NCI-H1048 (cell line): Measurements from ENCODE around the gene SPDYE1.
A peak's percentile ranks its signal among the peaks of the same experiment; 100 is the strongest.
"Not testable (repeated sequence)": the region's sequence is repeated elsewhere in the genome, so short reads cannot be mapped to it uniquely, and the experiment has no call there.

Source experiments
- DNase-seq: peaks from one replicate; lab custom pipeline; 2025; lab: John Stamatoyannopoulos, UW

SPDYE1 gene

DNA sequence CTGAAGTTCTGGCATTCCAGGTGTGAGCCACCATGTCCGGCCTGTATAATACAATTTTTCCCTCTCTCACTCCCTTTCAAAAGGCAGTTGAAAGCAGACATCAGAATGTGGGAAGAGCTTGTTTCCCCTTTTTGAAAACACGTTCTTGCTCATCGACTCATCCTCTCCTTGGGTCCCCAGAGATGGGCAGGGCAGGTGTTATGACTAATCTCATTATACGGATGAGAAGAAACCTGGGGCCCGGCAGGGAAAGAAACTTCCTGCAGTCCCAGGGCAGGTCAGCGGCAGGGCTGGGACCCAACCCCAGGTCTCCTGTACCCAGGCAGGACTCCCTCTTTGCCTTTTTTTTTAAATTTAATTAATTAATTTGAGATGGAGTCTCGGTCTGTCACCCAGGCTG lies 4.8 kb upstream of the SPDYE1 start:
- not testable (repeated sequence) for DNase-seq

DNA sequence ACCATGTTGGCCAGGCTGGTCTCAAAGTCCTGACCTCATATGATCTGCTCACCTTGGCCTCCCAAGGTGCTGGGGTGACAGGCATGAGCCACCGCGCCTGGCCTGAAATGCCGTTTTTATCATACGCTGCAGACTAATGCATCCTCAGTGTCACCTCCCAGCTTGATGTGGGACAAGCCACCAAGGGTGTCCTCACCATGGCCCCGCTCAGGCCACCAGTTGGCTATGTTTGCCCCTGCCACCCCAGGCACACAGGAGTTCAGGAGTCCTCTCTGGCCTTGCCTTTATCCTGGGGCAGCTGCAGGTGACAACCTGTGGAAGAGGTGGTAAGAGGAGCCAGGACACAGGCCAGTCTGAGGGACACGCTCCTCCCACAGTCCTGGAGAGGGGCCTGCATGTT lies 3.0 kb upstream of the SPDYE1 start:
- DNase-seq = not testable (repeated sequence)

DNA sequence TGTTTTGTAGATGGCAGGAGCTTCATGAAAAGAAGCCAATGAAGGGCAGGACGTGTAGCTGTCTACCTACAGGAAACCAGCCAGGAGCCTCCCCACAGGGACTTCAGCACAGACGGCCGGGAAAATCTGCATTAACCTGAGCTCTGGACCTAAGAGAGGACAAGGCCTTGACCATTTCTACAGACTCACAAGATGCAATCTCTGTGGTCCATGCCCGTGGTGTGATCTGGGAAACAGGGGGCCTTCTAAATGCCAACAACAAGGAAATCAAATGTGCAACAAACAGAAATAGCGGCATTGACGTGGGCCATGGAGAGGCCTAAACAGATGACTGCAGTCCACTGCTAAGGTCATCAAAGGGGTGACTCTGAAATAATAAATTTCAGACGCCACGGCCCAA lies 14.4 kb downstream of the SPDYE1 start:
- not testable (repeated sequence) for DNase-seq

DNA sequence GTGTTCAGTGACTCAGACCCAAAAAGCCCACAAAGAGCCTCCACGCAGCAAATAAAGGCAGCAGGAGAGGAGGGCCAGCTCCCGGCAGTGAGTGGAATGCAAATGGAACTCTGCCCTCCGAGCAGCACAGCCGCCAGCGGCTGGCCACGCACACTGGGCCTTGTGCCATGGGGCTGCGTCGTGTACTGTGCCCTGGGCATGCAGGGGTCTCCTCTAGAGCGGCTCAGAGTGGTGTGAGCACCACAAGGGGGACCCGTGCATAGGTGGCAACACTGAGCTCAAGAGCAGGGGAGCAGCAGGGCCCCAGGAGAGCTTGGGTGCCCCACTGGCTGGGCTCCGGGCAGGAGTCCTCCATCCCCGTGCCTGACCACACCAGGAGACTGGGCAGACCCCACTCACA lies 17.4 kb downstream of the SPDYE1 start:
- not testable (repeated sequence) for DNase-seq

DNA sequence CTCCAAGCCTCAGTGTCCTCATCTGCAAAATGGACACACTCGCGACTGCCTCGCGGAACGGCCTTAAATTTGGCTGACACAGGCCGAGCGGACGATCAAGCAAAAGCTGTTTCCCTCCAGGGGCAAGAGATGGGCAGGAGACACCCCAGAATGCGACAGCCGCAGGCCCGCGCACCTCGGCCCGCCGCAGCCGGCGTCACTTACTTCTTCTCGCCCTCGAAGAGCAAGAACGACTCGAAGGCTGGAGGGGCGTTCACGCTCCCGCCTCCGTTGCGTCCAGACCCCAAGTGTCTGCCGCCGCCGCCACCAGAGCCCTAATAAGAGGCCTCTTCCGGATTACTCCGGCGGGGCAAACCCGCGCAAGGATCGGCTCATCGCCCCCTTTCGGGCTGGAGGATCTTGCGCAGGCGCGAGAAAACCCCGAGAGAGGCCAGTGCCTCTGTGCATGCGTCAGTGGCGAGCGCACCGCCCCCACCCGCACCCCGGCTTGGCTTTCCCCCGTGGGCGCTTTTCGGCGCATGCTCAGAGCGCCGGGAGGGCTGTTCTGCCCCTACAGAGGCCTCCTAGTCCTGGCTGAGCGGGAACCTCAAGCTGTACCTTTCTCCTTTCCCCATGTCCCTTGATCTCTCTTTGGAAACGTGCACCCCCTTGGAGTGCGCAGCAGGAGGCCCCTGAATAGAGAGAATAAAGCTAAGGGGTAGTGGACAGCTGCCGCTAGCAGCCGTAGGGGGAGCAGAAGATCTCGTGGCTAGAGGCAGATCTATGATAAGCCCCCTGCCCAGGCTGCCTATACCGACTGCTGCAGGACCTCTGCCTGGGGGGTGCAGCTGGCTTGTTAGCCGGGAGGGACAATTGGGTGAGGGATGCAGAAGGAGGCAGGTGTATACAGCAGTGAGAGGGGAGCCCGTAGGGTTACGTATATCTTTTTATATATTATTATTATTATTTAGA lies 21.4 kb downstream of the SPDYE1 start:
- peak; percentile 87 for DNase-seq

DNA sequence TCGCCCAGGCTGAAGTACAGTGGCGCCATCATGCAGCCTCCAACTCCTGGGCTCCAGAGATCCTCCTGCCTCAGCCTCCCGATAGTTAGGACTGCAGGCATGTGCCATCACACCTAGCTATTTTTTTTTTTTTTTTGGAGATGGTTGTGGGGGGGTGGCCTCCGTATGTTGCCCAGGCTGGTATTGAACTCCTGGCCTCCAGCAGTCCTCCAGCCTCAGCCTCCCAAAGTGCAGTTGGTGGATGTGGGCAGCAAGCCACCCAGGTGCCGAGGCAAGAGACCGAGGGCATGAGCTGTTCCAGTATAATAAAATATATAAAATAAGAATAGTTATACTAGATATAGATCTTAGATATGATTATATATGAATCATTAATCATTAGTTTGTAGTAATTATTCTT lies 22.1 kb downstream of the SPDYE1 start:
- not testable (repeated sequence) for DNase-seq

DNA sequence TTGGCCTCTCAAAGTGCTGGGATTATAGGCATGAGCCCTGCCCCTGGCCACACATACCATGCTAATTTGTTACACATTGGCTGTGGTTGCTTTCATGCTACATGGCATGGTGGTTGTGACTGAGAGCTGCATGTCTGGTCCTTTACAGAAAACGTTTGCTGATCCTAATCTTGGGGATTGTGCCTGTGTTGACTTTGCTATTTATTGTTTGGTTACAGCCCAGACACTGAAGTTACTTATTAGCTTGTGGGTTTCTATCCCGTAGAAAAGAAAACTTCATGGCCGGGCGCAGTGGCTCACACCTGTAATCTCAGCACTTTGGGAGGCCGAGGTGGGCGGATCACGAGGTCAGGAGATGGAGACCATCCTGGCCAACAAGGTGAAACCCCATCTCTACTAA lies 24.4 kb downstream of the SPDYE1 start:
- not testable (repeated sequence) for DNase-seq

DNA sequence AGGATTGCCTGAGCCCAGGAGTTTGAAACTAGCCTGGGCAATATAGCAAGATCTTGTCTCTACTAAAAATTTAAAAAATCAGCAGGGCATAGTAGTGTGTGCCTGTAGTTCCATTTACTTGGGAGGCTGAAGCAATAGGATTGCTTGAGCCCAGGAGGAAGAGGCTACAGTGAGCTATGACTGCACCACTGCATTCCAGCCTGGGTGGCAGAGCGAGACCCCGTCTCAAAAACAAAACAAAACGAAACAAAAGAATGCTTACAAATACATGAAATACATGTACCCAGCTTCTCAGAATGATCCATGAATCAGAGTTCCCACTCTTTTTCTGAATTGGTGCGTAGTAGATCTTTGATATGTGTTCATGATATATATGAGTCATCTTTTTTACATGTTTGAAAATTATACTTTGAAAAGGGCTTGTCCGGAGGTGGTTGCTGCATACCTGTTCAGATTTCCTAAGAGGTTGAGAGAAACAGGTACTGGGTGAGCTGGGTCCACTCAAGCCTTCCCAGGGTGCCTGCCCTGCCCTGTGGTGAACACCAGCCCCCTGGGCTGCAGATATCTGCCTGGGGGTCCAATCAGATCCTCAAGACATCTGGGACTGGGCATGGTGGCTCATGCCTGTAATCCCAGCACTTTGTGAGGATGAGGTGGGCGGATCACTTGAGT lies 25.2 kb downstream of the SPDYE1 start:
- DNase-seq = not testable (repeated sequence)

DNA sequence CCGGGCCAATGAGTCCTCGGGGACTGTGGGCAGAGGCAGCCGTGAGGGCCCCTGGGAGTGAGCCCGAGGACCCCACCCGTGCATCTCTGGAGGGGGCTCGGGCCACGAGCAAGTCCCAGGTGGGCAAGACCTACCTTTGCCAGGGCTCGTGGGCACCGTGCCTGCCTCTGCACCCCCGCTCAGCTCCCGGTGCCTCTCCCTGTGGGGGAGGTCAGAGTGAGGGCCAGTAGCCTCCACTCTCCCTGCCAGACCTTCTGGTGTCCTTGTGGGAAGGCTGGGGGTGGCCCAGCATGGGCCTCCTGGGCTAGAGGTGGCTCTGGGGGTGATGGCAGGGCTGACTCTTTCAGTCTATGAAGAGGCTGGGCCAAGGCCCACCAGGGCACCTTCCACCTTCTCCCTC lies 31.7 kb downstream of the SPDYE1 start:
- not testable (repeated sequence) for DNase-seq

DNA sequence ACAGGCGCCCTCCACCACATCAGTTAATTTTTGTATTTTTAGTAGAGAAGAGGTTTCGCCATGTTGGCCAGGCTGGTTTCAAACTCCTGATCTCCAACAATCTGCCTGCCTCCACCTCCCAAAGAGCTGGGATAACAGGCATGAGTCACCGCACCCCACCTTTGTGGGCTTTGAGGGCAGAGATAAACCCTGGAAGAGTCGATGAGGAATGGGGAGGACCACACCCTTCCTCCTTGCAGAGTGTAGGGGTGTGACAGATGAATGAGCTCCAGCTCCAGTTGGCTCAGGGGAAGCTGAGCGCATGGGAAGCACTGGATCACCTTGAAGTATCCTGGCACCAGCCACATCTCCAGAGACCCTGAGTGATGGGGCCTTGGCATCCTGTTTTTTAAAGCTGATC lies 32.3 kb downstream of the SPDYE1 start:
- DNase-seq = not testable (repeated sequence)

DNA sequence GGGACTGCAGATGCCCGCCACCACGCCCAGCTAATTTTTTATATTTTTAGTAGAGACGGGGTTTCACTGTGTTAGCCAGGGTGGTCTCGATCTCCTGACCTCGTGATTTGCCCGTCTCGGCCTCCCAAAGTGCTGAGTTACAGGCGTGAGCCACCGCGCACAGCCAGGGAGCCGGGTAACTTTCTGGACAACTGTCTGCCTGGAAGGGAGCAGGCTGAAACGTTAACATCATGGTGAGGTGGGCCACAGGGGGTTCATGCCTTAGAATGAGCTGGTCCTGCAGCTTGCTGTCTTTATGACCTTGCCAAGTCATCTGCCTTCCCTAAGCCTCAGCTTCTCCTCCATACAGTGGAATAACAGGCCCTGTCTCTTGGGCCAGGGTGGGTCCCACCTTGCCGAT lies 33.6 kb downstream of the SPDYE1 start:
- DNase-seq = not testable (repeated sequence)

DNA sequence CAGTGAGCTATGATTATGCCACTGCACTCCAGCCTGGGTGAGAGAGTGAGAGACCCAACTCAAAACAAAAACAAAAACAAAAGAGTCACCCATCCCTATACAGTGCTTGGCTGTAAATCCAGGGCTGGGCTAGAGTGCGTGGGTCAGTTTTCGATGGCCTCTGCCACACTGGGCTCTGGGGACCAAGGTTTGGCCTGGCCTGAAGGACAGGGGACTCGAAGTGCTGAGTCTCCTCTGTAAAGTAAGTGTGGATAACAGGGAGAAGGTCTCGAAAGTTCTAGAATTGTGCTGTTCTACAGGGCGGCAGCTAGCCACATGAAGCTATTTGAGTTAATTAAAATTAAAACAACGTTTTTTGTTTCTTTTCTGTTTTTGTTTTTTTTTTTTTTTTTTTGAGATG lies 34.3 kb downstream of the SPDYE1 start:
- not testable (repeated sequence) for DNase-seq

DNA sequence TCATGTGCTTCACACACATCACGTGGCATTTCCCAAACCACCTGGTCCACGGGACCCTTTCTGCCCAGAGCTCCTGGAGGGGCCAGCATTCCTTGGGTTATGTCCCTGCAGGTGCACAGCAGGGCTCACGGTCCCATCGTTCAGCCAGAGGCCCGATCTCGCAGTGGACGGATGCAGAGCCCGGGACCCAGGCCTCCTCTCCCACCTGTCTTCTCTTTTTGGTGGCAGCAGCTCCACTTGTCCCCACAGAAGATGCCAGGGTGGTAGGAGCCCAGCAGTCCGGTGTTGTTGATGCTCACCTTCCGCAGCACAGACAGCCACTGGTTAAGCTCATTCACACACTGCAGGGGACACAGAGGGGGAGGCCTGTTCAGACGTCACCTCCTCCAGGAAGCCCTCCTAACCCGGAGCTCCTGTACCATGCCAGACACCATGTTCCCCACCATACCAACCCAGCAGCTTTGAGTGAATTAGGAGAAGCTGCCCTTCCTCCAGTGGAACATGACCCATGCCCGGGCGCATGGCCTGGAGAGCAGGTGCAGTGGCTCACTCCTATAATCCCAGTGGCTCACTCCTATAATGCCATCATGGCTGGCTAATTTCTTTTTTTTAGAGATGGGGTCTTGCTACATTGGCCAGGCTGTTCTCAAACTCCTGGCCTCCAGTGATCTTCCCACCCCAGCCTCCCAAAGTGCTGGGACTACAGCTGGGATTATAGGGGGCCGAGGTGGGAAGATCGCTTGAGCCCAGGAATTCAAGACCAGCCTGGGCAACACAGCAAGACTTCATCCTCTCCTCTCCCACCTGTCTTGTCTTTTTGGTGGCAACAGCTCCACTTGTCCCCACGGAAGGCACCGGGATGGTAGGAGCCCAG lies 36.5 kb downstream of the SPDYE1 start:
- not testable (repeated sequence) for DNase-seq

DNA sequence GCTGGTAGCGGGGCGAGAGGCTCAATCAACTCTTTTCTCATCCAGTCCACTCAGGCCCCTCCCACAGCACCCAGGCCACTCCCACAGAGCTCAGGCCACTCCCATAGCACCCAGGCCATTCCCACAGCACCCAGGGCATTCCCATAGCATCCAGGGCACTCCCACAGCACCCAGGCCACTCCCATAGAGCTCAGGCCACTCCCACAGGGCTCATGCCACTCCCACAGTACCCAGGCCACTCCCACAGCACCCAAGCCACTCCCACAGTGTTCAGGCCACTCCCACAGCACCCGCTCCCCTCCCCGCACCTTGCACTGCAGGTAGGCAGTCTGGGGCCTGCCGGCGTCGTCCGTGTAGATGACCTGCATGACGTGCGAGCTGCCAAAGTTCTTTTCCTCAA lies 38.7 kb downstream of the SPDYE1 start:
- DNase-seq = not testable (repeated sequence)

DNA sequence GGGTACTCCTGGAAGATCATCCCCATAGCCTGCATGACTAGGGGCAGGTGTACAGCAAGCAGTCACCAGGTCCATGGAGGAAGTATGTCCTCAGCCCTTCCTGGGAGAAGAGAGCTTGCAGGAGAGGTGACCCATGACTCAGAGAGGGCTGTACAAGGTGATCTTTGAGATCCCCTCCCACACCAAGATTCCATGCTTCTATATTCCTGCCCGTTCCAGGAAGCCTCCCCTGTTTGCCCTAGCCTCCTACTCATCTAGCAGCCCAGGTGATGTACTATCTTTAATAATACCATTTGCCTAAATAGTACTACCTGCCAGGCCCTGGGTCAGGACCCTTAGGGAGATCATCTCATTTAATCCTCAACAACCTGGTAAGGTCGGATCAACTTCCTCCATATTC lies 40.3 kb downstream of the SPDYE1 start:
- not testable (repeated sequence) for DNase-seq

DNA sequence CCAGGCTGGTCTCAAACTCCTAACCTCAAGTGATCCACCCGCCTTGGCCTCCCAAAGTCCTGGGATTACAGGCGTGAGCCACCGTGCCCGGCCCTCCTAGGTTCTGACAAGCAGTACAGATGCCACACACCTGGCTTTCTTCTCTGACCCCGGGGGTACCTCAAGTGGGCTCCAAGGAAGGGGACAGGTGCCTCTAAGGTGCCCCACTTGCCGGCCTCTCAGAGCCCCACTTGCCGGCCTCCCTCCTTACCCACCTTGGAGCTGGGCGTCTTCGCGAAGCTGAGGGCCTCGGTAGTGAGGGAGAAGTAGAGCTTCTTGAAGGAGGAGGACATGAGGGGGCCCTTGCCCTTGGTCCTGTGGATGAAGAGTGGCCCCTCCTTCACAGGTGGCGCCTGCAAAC lies 40.9 kb downstream of the SPDYE1 start:
- not testable (repeated sequence) for DNase-seq

DNA sequence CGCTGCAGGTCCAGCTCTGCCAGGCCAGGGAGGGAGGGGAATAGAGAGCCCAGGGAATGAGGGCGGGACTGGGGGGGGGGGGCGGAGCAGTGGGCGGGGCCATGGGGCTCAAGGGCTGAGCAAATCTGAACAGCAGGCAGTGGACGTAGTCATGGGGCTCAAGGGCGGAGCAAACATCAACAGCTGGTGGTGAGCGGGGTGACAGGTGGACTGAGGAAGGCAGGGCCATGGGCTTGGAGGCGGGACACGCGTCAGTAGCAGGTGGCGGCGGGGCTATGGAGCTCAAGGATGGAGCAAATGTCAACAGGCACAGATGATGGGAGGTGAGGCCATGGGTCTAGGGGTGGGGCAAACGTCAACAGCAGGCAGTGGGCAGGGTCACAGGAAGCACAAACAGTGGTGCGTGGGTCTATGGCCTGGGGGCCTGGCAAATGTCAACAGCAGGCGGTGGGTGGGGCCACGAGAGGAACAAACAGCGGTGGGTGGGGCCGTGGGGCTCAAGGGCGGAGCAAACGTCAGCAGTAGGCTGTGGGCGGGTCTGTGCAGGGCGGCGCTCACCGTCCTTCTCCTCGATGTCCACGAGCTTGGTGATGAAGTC lies 41.4 kb downstream of the SPDYE1 start:
- peak; percentile 59 for DNase-seq

DNA sequence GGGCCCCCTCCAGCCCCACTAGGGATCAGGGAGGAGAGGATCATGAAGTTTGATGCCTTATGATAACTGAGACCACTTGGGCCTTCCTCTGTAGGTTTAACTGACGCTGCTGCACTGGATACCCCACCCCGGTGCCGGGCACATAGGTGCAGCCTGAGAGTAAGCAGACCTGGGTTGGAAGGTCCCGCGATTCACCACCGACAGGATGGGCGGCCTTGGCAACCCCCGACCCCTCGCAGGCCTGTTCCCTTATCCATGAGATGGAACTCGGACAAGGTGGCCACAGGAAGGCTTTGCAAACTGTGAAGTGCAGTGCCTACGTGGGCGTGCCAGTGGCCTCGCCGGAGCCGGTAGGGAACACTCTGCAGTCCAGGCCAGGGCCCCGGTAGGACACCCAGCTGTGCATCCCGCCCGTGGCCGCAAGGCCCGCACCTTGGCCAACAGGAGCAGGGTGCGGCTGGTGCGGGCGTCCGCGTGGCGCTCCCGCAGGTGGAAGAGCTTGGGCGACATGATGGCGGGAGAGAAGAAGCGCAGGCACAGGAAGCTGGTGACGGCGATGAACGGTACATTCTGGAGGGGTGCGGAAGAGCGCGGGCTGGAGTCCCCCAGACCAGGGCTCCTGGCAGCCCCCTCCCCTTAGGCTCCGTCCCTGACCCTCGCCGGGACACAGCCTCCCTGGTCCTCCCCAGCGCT lies 42.2 kb downstream of the SPDYE1 start:
- not testable (repeated sequence) for DNase-seq

DNA sequence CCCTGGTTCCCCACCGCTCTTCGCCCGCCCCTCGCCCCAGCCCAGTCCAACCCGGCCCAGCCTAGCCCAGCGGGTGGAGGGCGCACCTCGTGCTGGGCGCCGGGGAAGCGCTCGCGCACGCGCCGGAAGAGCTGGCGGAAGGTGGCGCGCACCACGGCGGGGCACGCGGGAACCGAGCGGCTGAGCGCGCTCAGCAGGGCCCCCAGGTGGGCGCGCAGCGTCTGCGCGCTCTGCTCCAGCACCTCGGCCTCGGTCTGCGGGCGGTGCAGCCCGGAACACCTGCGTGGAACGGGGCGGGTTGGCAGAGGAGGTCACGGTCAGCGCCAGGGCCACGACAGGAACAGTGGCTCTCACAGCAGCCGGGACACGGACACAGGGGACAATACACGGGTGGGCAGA lies 42.8 kb downstream of the SPDYE1 start:
- DNase-seq = not testable (repeated sequence)

DNA sequence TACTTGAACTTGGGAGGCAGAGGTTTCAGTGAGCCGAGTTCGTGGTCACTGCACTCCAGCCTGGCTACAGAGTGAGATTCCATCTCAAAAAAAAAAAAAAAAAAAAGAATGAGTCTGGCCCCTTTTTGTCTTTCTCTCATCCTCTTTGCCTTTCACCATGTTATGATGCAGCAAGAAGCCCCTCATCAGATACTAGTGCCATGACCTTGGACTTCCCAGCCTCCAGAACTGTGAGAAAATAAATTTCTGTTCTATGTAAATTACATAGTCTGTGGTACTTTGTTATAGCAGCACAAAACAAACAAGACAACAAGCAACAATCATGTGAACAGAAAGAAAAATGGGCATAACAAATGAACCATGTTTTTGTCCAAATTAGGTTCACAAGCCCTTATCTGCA lies 44.5 kb downstream of the SPDYE1 start:
- DNase-seq = no peak

DNA sequence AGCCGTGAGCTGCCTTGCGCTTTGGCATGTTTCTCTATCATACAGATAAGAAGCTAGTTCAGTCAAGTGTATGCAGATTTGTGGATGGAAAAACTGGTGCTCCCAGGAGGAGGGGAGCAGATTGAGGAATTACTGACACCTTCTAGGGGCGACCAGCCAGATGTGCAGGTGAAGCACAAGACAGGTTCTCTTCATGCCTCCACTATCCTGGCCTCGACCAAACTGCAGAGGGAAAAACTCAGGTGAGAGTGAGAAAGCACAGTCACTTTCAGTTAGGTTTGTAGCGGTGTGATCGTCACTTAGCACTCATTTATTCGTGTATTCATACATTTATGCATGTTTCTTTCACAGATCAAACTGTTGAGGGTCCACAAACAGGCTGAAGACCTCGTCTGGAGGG lies 46.2 kb downstream of the SPDYE1 start:
- DNase-seq = no peak
